K562 (cell line): ENCODE data around the gene FAM89B. TPM values are rescaled to one million over a fixed set of nuclear protein-coding genes. Genes with fewer than 3 reads are reported as not detected.

Source experiments
- ARID2 ChIP-seq: fragments of 450-650 bp; IDR thresholded peaks from 2 replicates; pipeline ENCODE4 v1.6.1; 2017; ENCODE audit warnings: antibody characterized with exemption, mild to moderate bottlenecking
- C11orf30 ChIP-seq: fragments of 450-650 bp; IDR thresholded peaks from 2 replicates; pipeline ENCODE4 v1.6.1; 2016; ENCODE audit warnings: low read depth, mild to moderate bottlenecking
- FOXJ2 ChIP-seq: fragments of 200-800 bp; sonication (Bioruptor generic); IDR thresholded peaks from 2 replicates; pipeline ENCODE4 v1.6.1; 2016; ENCODE audit warnings: missing genetic modification characterization, missing compliant biosample characterization
- HNRNPUL1 ChIP-seq: fragments of 200-400 bp; formaldehyde crosslinking; IDR thresholded peaks from 2 replicates; pipeline ENCODE4 v1.6.1; 2017; ENCODE audit warnings: low read length
- MEF2D ChIP-seq: conservative IDR thresholded peaks from 2 replicates; pipeline ENCODE4 v1.6.1; 2016; ENCODE audit warnings: low read depth, missing genetic modification characterization, missing compliant biosample characterization
- NBN ChIP-seq: fragments of 450-650 bp; IDR thresholded peaks from 2 replicates; pipeline ENCODE4 v1.6.1; 2016; ENCODE audit warnings: low read depth, mild to moderate bottlenecking
- PCBP2 ChIP-seq: fragments of 200-400 bp; formaldehyde crosslinking; IDR thresholded peaks from 2 replicates; pipeline ENCODE4 v1.6.1; 2018; ENCODE audit warnings: low read length, low read depth, mild to moderate bottlenecking, moderate library complexity; ENCODE audit not compliant: poor library complexity, severe bottlenecking
- SAFB ChIP-seq: fragments of 200-400 bp; formaldehyde crosslinking; IDR thresholded peaks from 2 replicates; pipeline ENCODE4 v1.6.1; 2017; ENCODE audit warnings: low read depth, low read length, borderline replicate concordance
- SIN3A ChIP-seq, 2 experiments: fragments of 150-350 bp in 1 of 2; IDR thresholded peaks; 2 replicates each; pipeline ENCODE4 v1.6.1; 2011 to 2016; ENCODE audit warnings: borderline replicate concordance in 2 of 2, low read depth in 2 of 2, low read length in 2 of 2, mild to moderate bottlenecking in 2 of 2, moderate library complexity in 2 of 2; ENCODE audit not compliant: control insufficient read depth in 1 of 2
- TRIM28 ChIP-seq: fragments of 450-650 bp; IDR thresholded peaks from 2 replicates; pipeline ENCODE4 v1.6.1; 2017
- ZNF174 ChIP-seq: fragments of 250-450 bp; sonication (Bioruptor Pico); IDR thresholded peaks from 2 replicates; pipeline ENCODE4 v1.4.0; 2020; ENCODE audit warnings: mild to moderate bottlenecking
- ZNF318 ChIP-seq, 2 experiments: fragments of 450-650 bp; IDR thresholded peaks; 2 replicates each; pipeline ENCODE4 v1.6.1; 2016; ENCODE audit warnings: mild to moderate bottlenecking in 2 of 2, borderline replicate concordance in 1 of 2, low read depth in 1 of 2, moderate library complexity in 1 of 2
- ZNF445 ChIP-seq: fragments of 250-450 bp; sonication (Bioruptor Pico); IDR thresholded peaks from 2 replicates; pipeline ENCODE4 v1.4.0; 2020; ENCODE audit warnings: low read depth, mild to moderate bottlenecking, moderate library complexity
- ZNF449 ChIP-seq: fragments of 250-450 bp; sonication (Bioruptor Pico); IDR thresholded peaks from 2 replicates; pipeline ENCODE4 v1.8.0; 2022; ENCODE audit warnings: moderate library complexity, mild to moderate bottlenecking, inconsistent platforms
- ZNF511 ChIP-seq: sonication (generic); formaldehyde crosslinking; IDR thresholded peaks from 2 replicates; pipeline ENCODE4 v1.8.0; 2022; ENCODE audit warnings: mild to moderate bottlenecking, missing genetic modification reagents
- polyA plus RNA-seq, 8 experiments: library from polyadenylated mRNA; depleted of rRNA in 4 of 8; stranded (reverse) in 5 of 8; unstranded in 3 of 8; fragments of >200 nt; fragmentation: Nextera tagmentation in 2 of 8; fragmentation: Illumina TruSeq in 1 of 8; extraction: Ambion mirVana in 2 of 8; extraction: Trizol in 1 of 8; gene quantifications; 2 replicates each; pipeline versions ENCODE4 v1.2.1 to v1.2.3, GENCODE V29; 2011 to 2014; ENCODE audit warnings: inconsistent platforms in 1 of 8, missing spikeins in 1 of 8
- total RNA-seq, 7 experiments: library from RNA; depleted of rRNA in 6 of 7; stranded (reverse); fragments of >200 nt in 6 of 7; fragmentation: Illumina TruSeq in 2 of 7; extraction: Trizol in 2 of 7; gene quantifications; 2 replicates each; pipeline versions ENCODE4 v1.2.1 to v1.2.3, GENCODE V29; 2011 to 2021; ENCODE audit warnings: low replicate concordance in 1 of 7
- TF ChIP-seq, protein P1 (sequence below): fragments of 450-650 bp; formaldehyde crosslinking; IDR thresholded peaks from 2 replicates; pipeline ENCODE4 v1.4.0; 2022; ENCODE audit warnings: mild to moderate bottlenecking, moderate library complexity

The FAM89B gene
- total and polyA plus RNA-seq, 9 of the 15 experiments (the other 6 are each of a cell fraction or from before 2014, with no cell fraction given): 0.32 to 27.6 (median 11.9) TPM

DNA sequence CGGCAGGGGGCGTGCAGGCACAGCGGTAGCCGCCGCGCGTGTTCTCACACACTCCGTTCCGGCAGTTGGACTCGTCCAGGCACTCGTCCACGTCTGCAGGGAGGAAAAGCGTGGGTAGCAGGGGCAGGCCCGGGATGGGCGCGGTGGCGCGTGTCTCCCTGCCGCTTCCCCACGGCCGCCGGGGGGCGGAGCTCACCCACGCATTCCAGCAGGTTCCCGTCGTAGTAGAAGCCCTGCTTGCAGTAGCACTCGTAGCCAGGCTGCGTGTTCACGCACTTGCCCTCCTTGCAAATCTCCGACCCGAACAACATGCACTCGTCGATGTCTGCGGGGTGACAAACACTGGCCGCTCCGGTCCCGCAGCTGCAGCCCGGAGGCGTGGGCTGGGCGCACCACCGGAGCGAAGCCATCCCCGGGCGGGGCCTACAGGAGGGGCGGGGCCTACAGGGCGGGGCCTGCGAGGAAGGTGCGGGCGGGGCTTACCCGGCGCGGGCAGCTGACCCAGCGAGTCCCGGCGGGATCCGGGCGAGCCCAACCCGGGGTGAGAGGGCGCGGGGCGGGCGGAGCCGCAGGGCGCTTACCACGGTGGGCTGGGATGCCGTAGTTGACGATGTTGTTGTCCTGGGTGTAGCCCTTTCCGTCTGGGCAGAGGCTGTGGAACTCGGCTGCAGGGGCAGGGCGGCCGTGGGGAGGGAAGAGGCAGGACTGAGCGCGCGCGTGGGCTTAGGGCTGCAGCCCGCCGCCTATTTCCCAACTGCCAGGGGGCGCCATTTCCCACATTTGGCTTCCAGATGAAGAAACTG is 31.8 kb upstream of the FAM89B start (continued):
- TF ChIP-seq ZNF318 (IDR thresholded peaks at IDR 0.05; ENCODE audit: borderline replicate concordance in 1 of 2, low read depth in 1 of 2) (no peak), ZNF449 (no peak), PCBP2 (no peak), ARID2 (peak; percentile 86), NBN (no peak), C11orf30 (peak; percentile 58), MEF2D (tag) (no peak), TRIM28 (no peak; the same call in 1 of the 2 replicates), ZNF511 (CRISPR knock-in tag) (peak; percentile 37; the same call in 1 of the 2 replicates), SAFB (peak; percentile 94), FOXJ2 (no peak), ZNF445 (CRISPR knock-in tag) (no peak), HNRNPUL1 (no peak), ZNF174 (CRISPR knock-in tag) (no peak), SIN3A (IDR thresholded peaks at IDR 0.05; ENCODE audit: borderline replicate concordance in 2 of 2, control insufficient read depth in 1 of 2, low read depth in 2 of 2, low read length in 2 of 2) (peak; percentile 63; a peak in 3 of 4 replicates)
- TF ChIP-seq, protein P1, sequence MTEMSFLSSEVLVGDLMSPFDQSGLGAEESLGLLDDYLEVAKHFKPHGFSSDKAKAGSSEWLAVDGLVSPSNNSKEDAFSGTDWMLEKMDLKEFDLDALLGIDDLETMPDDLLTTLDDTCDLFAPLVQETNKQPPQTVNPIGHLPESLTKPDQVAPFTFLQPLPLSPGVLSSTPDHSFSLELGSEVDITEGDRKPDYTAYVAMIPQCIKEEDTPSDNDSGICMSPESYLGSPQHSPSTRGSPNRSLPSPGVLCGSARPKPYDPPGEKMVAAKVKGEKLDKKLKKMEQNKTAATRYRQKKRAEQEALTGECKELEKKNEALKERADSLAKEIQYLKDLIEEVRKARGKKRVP: no peak
